ENCODE data around the gene PI3.
"Not testable (repeated sequence)": the region's sequence is repeated elsewhere in the genome, so short reads cannot be mapped to it uniquely, and the experiment has no call there.

The PI3 gene, protein sequence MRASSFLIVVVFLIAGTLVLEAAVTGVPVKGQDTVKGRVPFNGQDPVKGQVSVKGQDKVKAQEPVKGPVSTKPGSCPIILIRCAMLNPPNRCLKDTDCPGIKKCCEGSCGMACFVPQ

DNA sequence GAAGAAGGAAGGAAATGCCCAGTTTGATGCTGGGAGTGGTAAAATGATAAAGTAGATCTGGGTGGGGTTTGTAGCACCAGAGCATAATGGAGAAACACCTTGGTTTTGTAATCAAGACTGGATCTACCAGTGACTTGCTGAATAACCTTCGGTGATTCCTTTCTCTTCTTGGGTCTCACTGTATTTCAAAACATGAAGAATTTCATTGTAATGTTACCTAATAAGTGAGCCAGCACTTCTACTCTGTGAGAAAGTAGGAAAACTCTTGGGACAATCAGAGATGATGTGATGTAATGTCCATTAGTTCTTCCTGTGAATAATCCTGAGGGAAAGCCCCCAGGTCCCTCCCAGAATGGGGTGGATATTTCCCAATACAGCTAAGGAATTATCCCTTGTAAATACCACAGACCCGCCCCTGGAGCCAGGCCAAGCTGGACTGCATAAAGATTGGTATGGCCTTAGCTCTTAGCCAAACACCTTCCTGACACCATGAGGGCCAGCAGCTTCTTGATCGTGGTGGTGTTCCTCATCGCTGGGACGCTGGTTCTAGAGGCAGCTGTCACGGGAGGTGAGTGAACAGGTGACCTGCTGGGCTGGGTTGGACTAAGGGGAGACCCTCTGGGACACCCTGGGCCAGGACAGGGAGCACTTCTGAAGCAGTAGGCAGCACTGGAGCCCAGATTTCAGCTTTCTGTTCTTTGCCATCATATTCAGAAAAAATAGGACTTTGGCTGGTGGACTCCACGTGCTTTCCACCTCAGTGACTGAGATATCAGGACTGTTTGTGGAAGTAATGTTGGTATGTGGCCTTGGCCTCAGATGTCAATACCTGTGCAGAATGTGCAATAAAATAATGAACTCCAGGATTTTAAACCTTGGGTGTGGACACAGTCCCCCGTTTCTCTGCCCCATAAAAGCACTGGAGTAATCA, at the start of gene PI3:
Gene PI3 (plus strand): TSS at position 469 of the 931 bp plus-strand sequence. CDS start 21 bp downstream, at position 490.
- no peak for DNase-seq

DNA sequence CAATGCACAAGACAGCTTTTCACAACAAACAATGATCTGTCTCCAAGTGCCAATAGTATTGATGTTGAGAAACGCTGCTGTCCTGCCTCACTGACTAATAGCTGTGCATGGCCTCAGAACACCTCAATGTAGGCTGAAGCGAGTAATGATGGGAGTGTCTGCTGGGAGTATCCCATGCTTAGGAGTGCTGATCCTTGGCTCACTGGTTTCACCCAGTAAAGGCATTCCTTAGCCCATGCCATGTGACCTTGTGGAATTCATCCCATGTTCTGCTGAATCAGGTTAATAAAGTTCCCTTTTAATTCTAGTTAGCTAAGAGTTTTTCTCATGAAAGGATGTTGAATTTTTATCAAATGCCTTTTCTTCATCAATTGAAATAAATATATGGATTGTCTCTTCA, 46.6 kb upstream of the PI3 start:
- DNase-seq = no peak

DNA sequence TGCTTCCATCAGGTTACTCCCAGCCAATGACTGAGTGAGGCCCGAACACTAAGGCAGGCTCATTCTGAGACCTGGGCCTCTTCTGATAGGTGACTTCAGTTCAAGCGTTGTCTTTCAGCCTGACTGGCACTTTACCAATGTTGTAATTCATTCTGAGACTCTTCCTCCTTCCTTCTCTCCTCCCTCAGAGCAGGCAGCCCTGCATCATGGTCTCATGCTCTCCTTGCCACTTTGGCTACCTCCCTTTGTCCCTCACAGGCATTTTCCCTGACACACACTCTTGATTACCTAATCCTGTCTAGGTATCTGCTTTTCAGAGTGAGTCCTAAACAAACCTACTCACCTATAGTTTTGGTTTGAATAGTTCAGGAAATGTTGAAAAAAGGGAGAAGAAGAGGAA, 37.8 kb upstream of the PI3 start:
- no peak for DNase-seq

DNA sequence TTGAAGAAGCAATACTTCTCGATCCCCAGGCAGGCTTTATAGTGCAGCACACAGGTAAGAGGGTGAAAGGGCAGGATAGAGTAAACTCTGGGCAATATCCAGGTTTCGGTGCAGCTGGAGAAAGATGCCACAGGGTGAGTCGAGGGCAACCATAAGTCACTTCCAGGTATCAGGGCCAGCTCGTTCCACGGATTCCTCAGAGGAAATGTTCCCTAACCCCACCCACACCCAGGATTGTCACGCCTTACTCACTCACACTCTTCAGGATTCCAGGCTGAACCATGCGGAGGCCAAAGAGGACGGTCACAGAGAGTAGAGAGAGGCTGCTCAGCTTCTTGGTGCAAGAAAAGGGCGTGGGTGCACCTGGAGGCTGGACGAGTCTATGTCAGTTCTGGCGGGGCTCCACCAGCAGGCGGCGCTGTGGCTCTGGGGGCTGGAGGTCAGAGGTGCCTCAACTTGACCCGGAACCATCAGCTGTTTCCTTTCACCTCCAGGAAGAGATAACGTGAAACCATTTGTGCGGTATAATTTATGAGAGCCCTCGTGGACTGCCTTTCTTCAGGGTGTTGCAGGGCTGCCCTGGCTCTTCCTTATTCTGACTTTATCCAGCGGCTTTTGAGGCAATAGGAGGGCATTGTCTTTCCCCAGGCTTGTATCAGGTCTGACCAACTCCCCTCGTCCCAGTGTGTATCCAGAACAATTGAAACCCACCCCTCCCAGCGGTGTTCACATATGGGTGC, 36.0 kb upstream of the PI3 start:
- DNase-seq = no peak

DNA sequence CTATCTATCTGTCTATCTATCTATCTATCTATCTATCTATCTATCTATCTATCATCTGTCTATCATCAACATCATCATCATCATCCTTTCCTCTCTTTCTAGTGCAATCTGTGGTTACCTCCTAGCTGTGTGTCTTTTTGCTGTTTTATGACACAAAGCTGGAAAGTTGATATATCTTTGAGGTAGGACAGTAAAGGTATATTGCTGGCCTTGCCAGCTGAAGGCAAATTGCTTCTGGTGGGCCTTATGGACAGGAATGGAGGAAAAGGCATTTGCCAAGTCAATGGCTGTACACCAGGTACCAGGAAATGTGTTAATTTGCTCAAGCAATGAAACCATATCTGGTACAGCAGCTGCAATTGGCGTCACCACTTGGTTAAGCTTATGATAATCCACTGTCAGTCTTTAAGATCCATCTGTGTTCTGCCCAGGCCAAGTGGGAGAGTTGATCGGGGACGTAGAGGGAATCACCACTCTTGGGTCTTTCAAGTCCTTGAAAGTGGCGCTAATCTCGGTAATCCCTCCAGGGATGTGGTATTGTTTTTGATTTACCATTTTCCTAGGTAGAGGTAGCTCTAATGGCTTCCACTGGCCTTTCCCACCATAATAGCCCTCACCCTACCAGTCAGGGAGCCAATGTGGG, 34.8 kb upstream of the PI3 start:
- not testable (repeated sequence) for DNase-seq

DNA sequence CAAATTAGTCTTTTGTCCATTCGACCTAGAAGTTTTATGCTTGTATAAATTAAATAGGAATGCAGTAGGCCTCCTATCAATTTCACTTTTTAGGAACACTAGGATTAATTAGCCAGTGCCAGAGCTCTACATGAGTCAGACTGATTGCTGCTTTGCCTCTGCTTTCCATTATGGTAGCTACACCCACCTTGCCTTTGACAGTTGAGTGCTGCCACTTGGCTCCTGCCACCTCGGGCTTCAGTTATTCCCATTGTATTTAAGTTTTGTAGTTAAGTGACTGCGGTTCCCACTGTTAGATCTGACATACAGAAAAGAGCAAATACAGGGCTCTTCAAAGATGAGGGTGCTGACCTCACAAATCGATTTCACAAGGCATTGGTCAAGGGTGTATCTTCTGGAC, 33.9 kb upstream of the PI3 start:
- no peak for DNase-seq

DNA sequence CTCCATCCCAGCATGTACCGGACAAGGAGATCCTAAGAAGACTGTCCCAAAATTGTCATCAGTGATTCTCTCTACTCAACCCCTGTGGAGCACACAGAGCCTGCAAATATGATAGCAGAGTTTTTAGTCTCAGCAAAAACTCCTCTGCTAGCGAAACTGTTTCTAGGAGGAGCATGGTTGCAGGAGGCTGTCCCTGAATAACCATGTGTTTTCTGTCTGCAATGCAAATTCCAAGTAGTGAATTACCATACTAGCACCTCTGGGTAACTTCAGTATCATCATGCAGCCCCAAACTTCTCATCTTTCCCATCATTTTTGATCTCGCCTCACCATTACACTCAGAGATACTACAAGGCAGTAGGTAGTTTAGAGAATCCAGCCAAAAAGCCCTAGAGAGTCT, 25.6 kb upstream of the PI3 start:
- no peak for DNase-seq

DNA sequence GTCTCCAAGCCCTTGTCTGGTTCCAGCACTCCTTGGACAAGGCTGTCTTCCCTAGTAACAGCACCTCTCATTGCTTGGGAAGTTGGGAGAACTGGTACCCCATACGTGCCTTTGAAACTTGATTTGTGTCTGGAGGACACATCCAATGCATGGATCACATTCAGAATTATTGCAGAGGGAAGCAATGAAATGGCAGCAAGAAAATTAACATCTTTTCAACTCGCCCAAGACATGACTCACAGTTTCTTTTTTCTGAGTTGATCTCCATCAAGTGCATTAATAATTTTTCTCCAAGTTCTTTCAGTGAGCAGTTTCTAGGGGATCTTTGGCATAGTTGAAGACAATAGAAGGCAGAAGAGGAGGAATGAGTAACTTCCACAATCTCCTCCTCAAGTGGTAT, 22.3 kb upstream of the PI3 start:
- no peak for DNase-seq

DNA sequence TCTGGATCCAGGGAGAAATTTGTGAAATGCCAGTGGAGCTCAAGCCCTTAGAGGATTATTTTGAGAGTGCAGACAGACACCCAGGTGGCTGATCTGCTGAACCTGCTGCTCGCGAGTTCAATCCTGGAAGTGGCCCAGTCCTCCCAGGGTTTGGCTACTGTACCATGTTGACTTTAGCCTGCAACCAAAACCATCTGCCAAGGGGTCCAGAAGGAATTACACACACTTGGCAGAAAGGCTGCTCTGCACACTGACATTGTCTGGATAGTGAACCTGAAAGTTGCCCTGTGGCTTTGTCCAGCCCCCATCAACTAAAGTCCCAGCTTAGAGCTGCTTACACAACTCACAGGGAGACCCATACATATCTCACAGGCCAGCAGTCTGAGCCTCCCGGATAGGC, 21.6 kb upstream of the PI3 start:
- no peak for DNase-seq

DNA sequence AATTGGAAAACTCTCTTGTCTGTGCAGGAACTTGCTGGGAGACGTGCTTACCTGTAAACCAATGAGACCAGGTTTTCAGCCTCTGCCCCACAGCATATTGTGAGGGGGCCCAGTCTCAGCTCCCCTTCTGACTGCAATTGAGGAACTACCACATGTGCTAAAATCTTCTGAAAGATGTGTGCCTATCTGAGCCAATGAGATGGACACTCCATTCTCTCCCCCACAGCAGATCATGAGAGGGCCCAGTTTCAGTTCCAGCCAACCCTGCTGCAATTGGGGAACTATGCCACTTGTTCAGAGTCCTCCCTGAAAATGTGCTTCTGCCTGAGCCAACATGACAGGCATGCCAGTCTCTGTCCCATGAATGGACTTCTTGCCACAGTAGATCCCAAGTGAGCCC, 20.9 kb upstream of the PI3 start:
- DNase-seq = peak in 4 of 14 donors; percentile 22 to 45 (median 26)

DNA sequence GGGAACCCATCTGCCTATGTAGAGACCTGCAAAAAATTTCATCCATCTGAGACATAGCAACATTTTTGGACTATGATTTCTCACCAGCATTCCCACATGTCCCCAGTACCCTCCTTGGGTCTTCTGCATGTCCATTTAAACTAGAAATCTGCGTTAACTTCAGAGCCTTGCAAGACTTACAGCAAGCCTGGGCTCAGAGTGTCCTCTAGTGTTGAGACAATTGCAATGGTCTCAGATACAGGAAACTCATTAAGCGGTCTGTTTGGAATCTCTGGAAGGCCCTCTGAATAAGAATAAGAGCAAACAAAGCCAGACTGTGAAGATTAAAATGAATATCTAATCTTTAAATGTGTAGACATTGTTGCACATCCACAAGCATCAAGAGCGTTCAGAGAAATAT, 20.5 kb upstream of the PI3 start:
- no peak for DNase-seq

DNA sequence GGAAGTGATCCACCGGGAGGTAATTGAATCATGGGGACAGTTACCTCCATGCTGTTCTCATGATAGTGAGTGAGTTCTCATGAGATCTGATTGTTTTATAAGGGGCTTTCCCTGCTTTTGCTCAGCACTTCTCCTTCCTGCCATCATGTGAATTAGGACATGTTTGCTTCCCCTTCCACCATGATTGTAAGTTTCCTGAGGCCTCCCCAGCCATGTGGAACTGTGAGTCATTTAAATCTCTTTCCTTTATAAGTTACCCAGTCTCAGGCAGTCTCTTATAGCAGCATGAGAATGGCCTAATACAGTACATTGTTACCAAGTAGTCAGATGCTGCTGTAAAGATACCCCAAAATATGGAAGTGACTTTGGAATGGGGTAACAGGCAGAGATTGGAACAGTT, 19.9 kb upstream of the PI3 start:
- not testable (repeated sequence) for DNase-seq

DNA sequence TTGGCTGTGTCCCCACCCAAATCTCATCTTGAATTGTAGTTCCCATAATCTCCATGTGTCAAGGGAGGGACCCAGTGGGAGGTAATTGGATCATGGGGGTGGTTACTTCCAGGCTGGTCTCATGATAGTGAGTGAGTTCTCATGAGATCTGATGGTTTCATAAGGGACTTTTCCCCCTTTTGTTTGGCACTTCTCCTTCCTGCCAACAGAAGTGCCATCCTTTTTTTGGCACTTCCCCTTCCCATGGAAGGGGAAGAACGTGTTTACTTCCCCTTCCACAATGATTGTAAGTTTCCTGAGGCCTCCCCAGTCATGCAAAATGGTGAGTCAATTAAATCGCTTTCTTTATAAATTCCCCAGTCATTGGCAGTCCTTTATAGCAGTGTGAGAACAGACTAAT, 18.0 kb upstream of the PI3 start:
- DNase-seq = no peak

DNA sequence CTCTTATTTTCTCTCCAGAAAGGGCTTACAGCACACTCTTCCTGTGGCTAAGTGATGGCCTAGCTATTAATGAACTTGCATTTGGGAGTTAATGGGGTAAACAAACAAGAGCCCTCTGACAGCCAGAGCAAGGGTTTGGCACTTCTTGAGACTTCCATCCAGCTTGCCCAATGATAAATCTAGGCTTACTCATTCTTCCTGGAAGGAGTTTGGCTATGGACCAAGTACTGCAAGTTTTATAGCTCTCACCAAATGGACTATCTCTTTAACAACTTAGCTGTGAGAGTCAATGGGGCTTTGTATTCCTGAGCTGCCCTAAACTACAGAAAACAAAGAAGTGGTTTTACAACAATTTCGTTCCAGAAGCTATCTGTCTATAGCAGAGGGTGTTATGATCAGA, 16.7 kb upstream of the PI3 start:
- DNase-seq = peak in 1 of 14 donors; percentile 2

DNA sequence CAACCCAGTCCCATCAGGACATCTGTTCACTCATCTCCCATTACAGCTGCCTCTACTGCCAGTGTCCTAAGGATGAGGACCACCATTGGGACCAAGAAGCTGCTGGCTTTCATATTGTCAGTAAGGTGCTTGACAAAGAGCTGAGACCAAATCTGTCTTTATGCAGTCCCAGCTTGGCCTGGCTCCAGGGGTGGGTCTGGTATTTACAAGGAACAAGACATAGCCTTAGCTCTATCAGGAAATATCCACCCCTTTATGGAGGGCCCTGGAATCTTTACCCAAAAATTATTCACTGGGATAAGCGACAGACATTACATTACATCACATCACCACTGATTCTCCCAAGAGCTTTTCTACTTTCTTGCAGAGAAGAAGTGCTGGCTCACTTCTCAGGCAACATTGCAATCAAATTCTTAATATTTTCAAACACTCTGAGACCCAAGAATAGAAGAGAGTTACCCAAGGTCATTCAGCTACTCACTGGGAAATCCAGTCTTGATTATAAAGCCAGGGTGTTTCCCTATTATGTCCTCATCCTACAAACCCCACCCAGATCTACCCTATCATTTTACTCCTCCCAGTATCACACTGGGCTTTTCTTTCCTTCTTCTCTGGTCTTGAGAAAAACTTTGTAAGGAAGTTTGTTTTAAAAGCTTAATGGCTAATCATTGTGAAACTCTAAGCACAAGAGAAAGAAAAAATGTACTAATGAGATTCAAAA, 11.5 kb upstream of the PI3 start:
- no peak for DNase-seq

DNA sequence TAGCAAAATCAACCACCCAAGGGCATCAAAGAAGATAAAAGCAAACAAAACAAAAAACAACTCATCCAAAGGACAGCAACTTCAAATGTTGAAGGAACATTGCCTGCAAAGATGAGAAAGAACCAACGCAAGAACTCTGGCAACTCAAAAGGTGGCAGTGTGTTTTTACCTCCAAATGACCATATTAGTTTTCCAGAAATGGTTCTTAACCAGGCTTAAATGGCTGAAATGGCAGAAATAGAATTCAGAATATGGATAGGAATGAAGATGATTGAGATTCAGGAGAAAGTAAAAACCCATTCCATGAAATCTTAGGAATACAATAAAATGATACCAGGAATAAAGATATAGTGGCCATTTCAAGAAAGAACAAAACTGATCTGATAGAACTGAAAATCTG, 9.8 kb upstream of the PI3 start:
- no peak for DNase-seq

DNA sequence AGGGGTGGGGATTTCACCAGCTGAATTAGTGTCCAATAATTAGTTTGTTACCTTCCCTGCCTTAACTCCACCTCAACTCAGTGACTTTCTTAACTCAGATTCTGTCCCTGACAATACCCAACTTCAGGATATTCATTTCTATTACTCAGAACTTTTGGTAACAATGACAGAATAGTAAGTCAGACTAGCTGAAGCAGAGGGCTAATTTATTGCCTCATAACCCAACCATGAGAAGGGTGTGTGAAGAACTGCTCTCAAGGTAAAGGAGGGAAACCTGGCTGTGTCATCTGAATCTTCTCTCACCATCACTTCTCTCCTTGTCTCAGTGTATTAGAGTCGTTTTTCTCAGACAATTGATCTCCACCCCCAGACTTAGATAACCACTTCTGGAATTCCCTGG, 1.2 kb upstream of the PI3 start:
- no peak for DNase-seq

DNA sequence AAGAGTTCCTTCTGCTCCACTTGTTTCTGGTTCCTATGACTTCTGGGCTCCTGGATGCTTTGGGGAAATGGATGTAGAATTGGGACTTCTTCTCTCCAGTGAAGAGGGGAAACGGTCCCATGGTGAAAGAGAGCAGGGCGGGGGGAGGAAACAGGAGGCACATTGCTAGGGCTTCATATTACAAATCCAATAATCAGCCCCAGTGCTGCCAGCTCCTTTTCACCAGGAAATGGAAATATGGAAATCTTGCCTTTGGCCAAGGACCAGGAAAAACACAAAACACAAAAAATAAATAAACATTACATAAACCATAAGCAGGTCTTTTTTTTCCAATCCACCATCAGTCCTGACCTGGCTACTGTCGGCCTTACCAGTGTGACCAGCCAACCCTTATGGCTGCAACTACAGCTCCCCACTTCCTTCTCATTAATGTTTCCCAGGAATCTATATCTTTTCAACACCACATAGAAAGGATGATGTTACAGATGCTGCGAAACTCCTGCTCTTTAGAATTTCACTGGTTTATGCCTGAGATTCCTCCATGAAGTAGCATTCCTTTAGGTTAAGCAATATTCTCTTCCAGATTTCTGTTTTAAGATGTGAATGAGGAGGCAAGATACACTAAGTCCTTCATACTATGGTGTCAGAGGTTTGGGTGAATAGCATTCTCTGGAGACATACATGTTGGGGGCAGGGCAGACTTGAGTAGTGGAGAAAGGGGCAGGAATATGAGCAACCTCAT, 2.0 kb downstream of the PI3 start:
- no peak for DNase-seq

DNA sequence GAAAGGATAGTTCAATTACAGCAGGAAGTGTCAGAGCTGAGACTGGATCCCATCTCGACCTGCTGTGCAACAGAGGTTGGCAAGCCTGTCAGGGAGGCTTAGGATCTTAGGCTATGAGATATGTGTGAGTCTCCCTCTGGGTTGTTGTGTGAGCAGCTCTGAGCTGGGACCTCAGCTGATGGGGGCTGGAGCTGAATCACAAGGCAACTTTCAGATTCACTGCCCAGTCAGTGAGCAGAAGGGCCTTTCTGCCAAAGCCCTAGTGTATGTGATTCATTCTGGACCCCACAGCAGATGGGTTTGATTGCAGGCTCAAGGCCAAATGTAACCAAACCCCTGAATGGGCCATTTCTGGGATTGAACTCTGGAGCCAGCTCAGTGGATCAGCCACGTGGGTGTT, 4.5 kb downstream of the PI3 start:
- DNase-seq = no peak

DNA sequence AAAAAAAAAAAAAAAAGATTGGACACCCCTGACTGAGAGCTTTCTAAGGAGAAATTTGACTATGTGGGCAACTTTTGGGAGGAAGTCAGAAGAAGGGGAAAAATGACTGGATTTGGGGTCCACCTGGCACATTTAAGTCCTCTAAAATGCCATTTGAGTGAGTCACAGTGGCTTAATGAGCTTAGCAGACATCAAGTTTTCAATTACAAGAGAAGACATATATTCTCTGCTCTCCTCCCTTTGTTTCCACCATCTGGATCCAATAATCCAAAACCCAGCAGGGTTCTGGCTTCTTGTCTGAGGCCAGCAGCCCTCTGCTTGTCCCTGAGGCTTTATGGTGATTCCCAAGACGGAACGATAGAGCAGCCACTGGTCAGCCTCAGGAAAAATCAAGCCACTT, 6.9 kb downstream of the PI3 start:
- no peak for DNase-seq

DNA sequence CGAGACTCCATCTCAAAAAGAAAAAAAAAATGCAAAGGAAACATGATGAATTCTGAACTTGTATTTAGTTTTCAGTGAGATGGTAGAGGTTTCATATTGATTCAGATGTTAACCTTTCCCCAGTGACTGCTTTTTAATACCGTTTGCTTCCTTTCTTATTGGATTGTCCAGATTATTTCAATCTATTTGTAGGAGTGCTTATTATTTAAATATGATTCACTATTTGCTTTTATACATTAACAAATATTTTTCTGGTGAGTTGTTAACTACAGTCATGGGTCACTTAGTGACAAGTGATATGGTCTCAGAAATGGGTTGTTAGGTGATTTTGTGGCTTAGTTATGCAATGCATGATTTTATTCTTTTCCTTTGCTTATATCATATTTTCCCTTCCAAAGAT, 8.4 kb downstream of the PI3 start:
- no peak for DNase-seq

DNA sequence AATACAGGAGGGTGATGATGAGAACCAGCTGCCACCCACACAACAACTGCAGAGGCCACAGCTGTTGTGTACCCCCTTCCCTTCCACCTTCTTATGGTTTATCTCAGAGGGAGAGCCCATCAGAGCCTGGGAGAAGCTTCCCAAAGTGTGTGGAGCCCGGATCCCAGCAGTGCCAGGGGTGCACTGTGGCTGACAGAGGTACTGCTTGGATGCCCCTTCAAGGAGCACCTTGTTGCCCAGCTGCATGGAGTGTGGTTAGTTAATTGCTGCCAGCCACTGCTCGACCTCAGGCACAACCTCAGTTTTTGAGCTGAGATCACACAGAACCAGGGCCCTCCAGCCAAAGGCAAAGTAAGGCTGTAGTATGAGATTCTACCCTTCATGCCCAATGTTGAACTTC, 13.0 kb downstream of the PI3 start:
- DNase-seq = no peak
